Measurements from ENCODE around the gene ZNF500.

DNA sequence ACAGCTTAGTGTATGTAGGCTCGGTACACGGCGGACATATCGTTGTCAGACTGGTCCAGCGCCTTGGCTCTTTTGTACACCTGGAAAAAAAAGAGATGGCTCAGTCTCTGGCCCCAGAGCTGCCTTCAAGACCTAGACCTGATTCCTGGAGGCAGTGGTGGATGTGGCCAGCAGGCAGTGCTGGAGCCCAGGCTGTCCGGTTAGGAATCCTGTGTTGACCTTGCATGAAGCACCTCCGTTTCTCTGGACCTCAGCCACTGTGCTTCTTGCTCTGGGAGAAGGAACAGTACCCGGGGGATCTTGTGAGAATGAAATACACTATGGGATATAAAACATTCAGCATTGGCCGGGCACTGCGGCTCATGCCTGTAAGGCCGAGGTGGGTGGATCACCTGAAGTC is 38.3 kb upstream of the ZNF500 start:
- TF ChIP-seq POLR2A (IDR thresholded peaks at IDR 0.05): no peak
- TF ChIP-seq, protein P1, sequence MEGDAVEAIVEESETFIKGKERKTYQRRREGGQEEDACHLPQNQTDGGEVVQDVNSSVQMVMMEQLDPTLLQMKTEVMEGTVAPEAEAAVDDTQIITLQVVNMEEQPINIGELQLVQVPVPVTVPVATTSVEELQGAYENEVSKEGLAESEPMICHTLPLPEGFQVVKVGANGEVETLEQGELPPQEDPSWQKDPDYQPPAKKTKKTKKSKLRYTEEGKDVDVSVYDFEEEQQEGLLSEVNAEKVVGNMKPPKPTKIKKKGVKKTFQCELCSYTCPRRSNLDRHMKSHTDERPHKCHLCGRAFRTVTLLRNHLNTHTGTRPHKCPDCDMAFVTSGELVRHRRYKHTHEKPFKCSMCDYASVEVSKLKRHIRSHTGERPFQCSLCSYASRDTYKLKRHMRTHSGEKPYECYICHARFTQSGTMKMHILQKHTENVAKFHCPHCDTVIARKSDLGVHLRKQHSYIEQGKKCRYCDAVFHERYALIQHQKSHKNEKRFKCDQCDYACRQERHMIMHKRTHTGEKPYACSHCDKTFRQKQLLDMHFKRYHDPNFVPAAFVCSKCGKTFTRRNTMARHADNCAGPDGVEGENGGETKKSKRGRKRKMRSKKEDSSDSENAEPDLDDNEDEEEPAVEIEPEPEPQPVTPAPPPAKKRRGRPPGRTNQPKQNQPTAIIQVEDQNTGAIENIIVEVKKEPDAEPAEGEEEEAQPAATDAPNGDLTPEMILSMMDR (IDR thresholded peaks at IDR 0.05): no peak

Data from prostate gland (tissue), 2 donors.